Measurements from ENCODE around the gene KIF6. TPM values are rescaled to one million over a fixed set of nuclear protein-coding genes. Genes with fewer than 3 reads are reported as not detected.
"Not testable (repeated sequence)": the region's sequence is repeated elsewhere in the genome, so short reads cannot be mapped to it uniquely, and the experiment has no call there.

The KIF6 gene
- total RNA-seq, 4 donors from 2014 or later: 0.40 to 1.3 (median 0.80) TPM

DNA sequence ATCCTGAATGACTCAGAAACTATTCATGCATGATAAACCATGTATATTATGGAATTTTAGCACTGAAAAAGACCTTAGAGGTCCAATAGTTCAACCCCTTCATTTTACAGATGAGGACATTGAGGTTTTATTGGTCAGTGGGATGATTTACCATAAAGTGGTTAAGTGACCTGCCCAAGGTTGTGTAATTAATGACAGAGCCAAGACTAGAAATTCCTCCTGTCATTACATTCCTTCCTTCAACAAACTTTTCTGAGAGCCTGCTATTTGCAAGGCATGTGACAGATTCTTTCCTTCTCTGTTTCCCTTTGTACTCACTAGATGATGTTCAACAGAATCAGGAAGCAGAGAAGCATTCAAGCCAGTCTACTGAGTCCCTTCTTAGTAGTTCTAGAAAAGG is 232.0 kb downstream of the KIF6 start:
- no peak overlapping the region for H3K4me3 ChIP-seq (replicated peaks in 1 of 3)

DNA sequence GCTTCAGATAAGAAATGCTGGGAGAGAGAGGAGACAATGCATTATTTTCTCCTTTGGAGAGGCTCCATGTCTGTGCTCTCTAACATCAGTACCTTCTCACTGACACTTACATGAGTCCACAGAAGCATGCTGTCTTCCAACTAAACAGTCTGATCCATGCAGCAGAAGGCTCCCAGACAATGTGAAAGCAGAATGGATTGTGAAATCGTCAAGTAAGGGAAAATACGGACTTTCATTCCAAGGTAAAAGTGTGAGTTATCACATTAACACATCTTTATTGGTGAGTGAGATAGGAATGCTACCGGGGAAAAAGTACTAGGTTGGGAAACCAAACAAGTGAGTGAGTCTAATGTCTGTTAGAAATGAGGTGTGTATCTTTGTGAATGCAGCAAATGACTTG is 235.1 kb downstream of the KIF6 start:
- no peak overlapping the region for H3K4me3 ChIP-seq (replicated peaks in 1 of 3)
- no peaks in the 10 kb centered on the region for H3K27me3 ChIP-seq
- intact Hi-C loops (cut with DNase I): no loop called here
- no peak for TF ChIP-seq POLR2A (IDR thresholded peaks at IDR 0.05)
- TF ChIP-seq, protein P1, sequence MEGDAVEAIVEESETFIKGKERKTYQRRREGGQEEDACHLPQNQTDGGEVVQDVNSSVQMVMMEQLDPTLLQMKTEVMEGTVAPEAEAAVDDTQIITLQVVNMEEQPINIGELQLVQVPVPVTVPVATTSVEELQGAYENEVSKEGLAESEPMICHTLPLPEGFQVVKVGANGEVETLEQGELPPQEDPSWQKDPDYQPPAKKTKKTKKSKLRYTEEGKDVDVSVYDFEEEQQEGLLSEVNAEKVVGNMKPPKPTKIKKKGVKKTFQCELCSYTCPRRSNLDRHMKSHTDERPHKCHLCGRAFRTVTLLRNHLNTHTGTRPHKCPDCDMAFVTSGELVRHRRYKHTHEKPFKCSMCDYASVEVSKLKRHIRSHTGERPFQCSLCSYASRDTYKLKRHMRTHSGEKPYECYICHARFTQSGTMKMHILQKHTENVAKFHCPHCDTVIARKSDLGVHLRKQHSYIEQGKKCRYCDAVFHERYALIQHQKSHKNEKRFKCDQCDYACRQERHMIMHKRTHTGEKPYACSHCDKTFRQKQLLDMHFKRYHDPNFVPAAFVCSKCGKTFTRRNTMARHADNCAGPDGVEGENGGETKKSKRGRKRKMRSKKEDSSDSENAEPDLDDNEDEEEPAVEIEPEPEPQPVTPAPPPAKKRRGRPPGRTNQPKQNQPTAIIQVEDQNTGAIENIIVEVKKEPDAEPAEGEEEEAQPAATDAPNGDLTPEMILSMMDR (IDR thresholded peaks at IDR 0.05): no peak
- H3K9me3 ChIP-seq: no peaks in the 10 kb centered on the region
- no peaks in the 10 kb centered on the region for H3K36me3 ChIP-seq
- H3K4me1 ChIP-seq: peaks cover 0 to 12% of the 10 kb centered on the region in 2 donors
- DNase-seq: no peak
- WGBS, 2 donors: 71 to 81% methylated on average over 3 of the region's 3 CpGs
- no peak overlapping the region for H3K27ac ChIP-seq

More for the DNA sequence above, 232.0 kb downstream of the KIF6 start:
- no peak for TF ChIP-seq POLR2A (IDR thresholded peaks at IDR 0.05)
- TF ChIP-seq, protein P1 (IDR thresholded peaks at IDR 0.05): no peak
- no peak overlapping the region for H3K27ac ChIP-seq
- no peaks in the 10 kb centered on the region for H3K36me3 ChIP-seq
- no peak for DNase-seq
- H3K4me1 ChIP-seq: peaks cover 0 to 9% of the 10 kb centered on the region in 2 donors
- H3K27me3 ChIP-seq: no peaks in the 10 kb centered on the region
- intact Hi-C loops (cut with DNase I): no loop called here
- no peaks in the 10 kb centered on the region for H3K9me3 ChIP-seq

DNA sequence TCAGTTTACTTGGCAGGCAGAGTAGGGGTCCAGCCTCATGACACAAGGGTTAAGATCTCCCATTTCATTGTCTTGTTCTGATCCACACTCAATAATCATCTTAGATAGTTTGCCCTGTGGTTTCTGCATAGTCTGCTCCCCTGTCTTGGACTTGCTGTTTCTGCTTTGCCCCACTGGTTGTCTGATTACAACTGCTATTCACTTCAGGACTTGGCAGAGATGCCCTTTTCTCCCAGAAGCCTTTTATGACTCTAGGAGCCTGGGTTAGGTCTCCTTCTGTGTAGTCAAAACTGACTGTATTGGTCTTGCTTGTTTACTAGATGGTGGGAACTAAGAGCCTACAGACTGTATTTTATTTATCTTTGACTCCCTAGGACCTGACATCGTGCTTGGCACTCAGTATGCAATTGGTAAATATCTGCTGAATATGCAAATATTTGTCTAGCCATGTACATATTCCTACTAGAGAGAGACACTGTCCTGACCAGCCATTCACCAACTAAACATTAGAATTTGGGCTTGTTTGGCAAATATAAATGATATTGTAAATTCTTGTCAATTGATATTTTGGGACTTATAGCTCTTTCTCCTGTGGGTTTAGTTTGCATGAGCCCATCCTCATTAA is 236.8 kb downstream of the KIF6 start:
- Histone ChIP-seq H3K4me3 (replicated peaks in 1 of 3) (no peak overlapping the region), H3K27ac (no peak overlapping the region), H3K9me3 (no peaks in the 10 kb centered on the region), H3K36me3 (no peaks in the 10 kb centered on the region), H3K4me1 (peaks cover 0 to 10% of the 10 kb centered on the region in 2 donors), H3K27me3 (no peaks in the 10 kb centered on the region)
- peak; percentile 17 to 29 for DNase-seq
- intact Hi-C loops (cut with DNase I): no loop called here
- TF ChIP-seq, protein P1 (IDR thresholded peaks at IDR 0.05): no peak
- TF ChIP-seq POLR2A (IDR thresholded peaks at IDR 0.05): no peak
- 79 to 88% methylated on average over 1 of the region's 1 CpG for WGBS, 2 donors

DNA sequence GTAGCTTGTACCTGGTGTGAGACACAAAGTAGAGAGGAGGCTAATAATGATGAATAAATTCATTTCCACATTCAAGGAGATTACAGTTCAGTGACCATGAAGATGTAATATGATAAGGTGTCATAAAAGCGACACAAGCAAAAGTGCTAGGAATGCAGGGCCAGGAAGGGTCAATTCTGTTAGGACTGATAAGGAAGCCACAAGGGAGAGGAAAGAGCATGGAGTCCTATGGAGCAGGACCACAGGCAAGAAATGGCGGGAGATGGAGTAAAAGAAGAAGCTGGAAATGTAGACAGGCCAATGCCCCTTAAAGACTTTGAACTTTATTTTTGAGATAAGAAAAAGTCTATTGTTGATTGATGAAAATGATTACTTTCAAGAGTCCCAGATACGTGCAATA is 240.9 kb downstream of the KIF6 start:
- no peak overlapping the region for H3K27ac ChIP-seq
- intact Hi-C loops (cut with DNase I): no loop called here
- no peak overlapping the region for H3K4me3 ChIP-seq (replicated peaks in 1 of 3)
- H3K36me3 ChIP-seq: no peaks in the 10 kb centered on the region
- H3K9me3 ChIP-seq: no peaks in the 10 kb centered on the region
- no peaks in the 10 kb centered on the region for H3K27me3 ChIP-seq
- 94 to 100% methylated on average over 3 of the region's 3 CpGs for WGBS, 2 donors
- DNase-seq: no peak
- peaks cover 0 to 6% of the 10 kb centered on the region in 2 donors for H3K4me1 ChIP-seq
- TF ChIP-seq POLR2A (IDR thresholded peaks at IDR 0.05): no peak
- TF ChIP-seq, protein P1 (IDR thresholded peaks at IDR 0.05): no peak

DNA sequence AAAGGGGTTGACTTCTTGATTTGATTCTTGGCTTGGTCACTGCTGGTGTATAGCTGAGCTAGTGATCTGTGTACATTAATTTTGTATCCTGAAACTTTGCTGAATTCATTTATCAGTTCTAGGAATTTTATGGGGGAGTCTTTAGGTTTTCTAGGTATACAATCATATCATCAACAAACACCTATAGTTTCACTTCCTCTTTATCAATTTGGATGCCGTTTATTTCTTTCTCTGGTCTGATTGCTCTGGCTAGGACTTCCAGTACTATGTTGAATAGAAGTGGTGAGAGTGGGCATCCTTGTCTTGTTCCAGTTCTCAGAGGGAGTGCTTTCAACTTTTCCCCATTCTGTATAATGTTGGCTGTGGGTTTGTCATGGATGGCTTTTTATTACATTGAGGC is 245.4 kb downstream of the KIF6 start:
- intact Hi-C loops (cut with DNase I); DNase-seq; H3K36me3 ChIP-seq; H3K27ac ChIP-seq; H3K9me3 ChIP-seq; H3K4me1 ChIP-seq; H3K4me3 ChIP-seq (replicated peaks in 1 of 3); H3K27me3 ChIP-seq: not testable (repeated sequence)
- WGBS, 2 donors: 92 to 94% methylated on average over 1 of the region's 1 CpG
